PC-3 (cell line): ENCODE results near the gene ADAMTS3.

Experiments used
- CTCF ChIP-seq: fragments of 300-600 bp; sonication (generic); conservative IDR thresholded peaks from 2 replicates; pipeline ENCODE4 v1.5.1; 2017; ENCODE audit warnings: antibody characterized with exemption, low read depth, mild to moderate bottlenecking, low read length
- EZH2 ChIP-seq: fragments of 300-600 bp; sonication (generic); IDR thresholded peaks from one replicate; pipeline ENCODE4 v1.6.1; 2017; ENCODE audit warnings: antibody characterized with exemption, mild to moderate bottlenecking, low read length; ENCODE audit not compliant: unreplicated experiment

DNA sequence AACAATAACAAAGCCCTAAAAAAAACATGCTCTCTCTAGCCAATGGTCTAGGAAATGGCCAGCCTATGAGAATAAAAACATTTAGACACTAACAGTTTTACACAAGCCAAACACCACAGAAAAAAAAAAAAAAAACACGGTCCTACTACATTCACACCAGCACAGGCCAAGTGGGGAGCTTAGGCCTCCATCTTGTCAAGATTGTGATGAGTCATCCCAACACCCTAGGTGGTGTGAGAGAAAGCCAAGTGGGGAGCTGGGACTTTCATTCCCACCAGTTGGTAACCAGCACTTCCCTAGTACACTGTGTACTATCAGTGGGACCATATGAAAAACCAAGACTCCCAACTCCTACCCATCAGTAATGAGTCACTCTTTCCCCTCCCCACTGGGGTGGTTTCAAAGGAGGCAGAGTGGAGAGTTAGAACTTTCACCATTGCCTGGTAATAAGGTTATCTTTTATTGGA lies 95.6 kb downstream of the ADAMTS3 start:
- TF ChIP-seq CTCF (no peak), EZH2 (no peak)
